A673 (cell line): ENCODE data around the gene AKIP1. TPM values are rescaled to one million over a fixed set of nuclear protein-coding genes. Genes with fewer than 3 reads are reported as not detected.

Experiments used
- BruUV-seq: library from RNA; stranded (reverse); fragments of 400-500 nt; replicated peaks from 2 replicates; lab custom pipeline; 2021; lab: Mats Ljungman, UMichigan
- CTCF ChIA-PET: fragments of 300-600 bp; sonication (Branson Sonifier 250); formaldehyde crosslinking; loops from one replicate; lab custom pipeline; 2022; ENCODE audit warnings: antibody characterized with exemption; lab: Charles Lee
- POLR2A ChIA-PET: fragments of 300-600 bp; sonication (Branson Sonifier 250); formaldehyde crosslinking; loops from one replicate; lab custom pipeline; 2022; ENCODE audit warnings: antibody characterized with exemption; ENCODE audit not compliant: low non-redundant PET; lab: Charles Lee
- DNase-seq: peaks from one replicate; pipeline ENCODE4 v3.0.0-alpha.2; 2015; ENCODE audit warnings: low spot score
- H3K27ac ChIP-seq: fragments of 200-600 bp; sonication (generic); 2 replicates; pipeline ENCODE4 v1.5.1; 2016; ENCODE audit warnings: mixed run types, low read depth, mild to moderate bottlenecking, mixed read lengths, antibody characterized with exemption, low read length; ENCODE audit not compliant: poor library complexity, severe bottlenecking
- H3K27me3 ChIP-seq: fragments of 200-600 bp; sonication (generic); replicated peaks from 2 replicates; pipeline ENCODE4 v1.6.1; 2017; ENCODE audit warnings: mixed run types, low read depth, mild to moderate bottlenecking, mixed read lengths, antibody characterized with exemption, low read length; ENCODE audit not compliant: insufficient read depth, poor library complexity
- H3K36me3 ChIP-seq: fragments of 200-600 bp; sonication (generic); 2 replicates; pipeline ENCODE4 v1.6.1; 2016; ENCODE audit warnings: mixed run types, mild to moderate bottlenecking, mixed read lengths, antibody characterized with exemption, low read length; ENCODE audit not compliant: insufficient read depth, poor library complexity, severe bottlenecking
- H3K4me1 ChIP-seq: fragments of 200-600 bp; sonication (generic); 2 replicates; pipeline ENCODE4 v1.6.1; 2017; ENCODE audit warnings: mixed run types, mild to moderate bottlenecking, mixed read lengths, antibody characterized with exemption, low read length; ENCODE audit not compliant: insufficient read depth, poor library complexity, severe bottlenecking
- H3K4me3 ChIP-seq: fragments of 200-600 bp; sonication (generic); 2 replicates; pipeline ENCODE4 v1.5.1; 2016; ENCODE audit warnings: low read depth, mixed run types, mild to moderate bottlenecking, mixed read lengths, low read length; ENCODE audit not compliant: poor library complexity, severe bottlenecking
- H3K9me3 ChIP-seq: fragments of 200-600 bp; sonication (generic); 2 replicates; pipeline ENCODE4 v1.6.1; 2016; ENCODE audit warnings: mixed run types, low read depth, mild to moderate bottlenecking, mixed read lengths, antibody characterized with exemption, low read length; ENCODE audit not compliant: poor library complexity, severe bottlenecking
- CTCF ChIP-seq: fragments of 300-800, 200-600 bp; sonication (generic); conservative IDR thresholded peaks from 2 replicates; pipeline ENCODE4 v1.5.1; 2017; ENCODE audit warnings: low read depth, mild to moderate bottlenecking, antibody characterized with exemption, low read length, moderate library complexity, mixed read lengths
- EZH2 ChIP-seq: fragments of 200-600 bp; sonication (generic); IDR thresholded peaks from 2 replicates; pipeline ENCODE4 v1.6.1; 2017; ENCODE audit warnings: borderline replicate concordance, low read depth, mild to moderate bottlenecking, mixed read lengths, antibody characterized with exemption, low read length; ENCODE audit not compliant: poor library complexity, severe bottlenecking
- intact Hi-C: fragments of 100-400 bp; cut with micrococcal nuclease; formaldehyde crosslinking; loops from one replicate; pipeline ENCODE4 v1.10.0; 2022; ENCODE audit not compliant: unreplicated experiment
- total RNA-seq: library from RNA; stranded (reverse); gene quantifications from 2 replicates; pipeline ENCODE4 v1.2.3, GENCODE V29; 2021

AKIP1 gene
- total RNA-seq, 1 experiment from 2014 or later: 26.7 TPM

GRCh38 chr11:8914661-8915018 is 3.7 kb downstream of the AKIP1 start:
- no peak overlapping the region for H3K4me3 ChIP-seq
- no peaks in the 10 kb centered on the region for H3K9me3 ChIP-seq
- peaks cover 22% of the 10 kb centered on the region for H3K36me3 ChIP-seq
- H3K4me1 ChIP-seq: peaks cover 20% of the 10 kb centered on the region
- DNase-seq: no peak
- no peak for TF ChIP-seq EZH2
- TF ChIP-seq CTCF: no peak
- intact Hi-C loops: loop anchor here (1.0 to 5.0 kb wide), 4 partner anchors 45 to 227 kb away; a partner anchor contains a TSS
- H3K27ac ChIP-seq: no peak overlapping the region
- CTCF ChIA-PET: interaction anchor here (0.6 to 1.4 kb wide), 2 partner anchors 45 to 80 kb away, joined by 6 to 8 read pairs; no protein-coding TSS in a partner anchor
- no peaks in the 10 kb centered on the region for H3K27me3 ChIP-seq
- POLR2A ChIA-PET: no interaction called here
- no TSS peak for BruUV-seq

- BruUV-seq: no TSS peak
- POLR2A ChIA-PET: no interaction called here
- CTCF ChIA-PET: interaction anchor here (1.6 kb wide), 1 partner anchor 42 kb away, joined by 5 read pairs; no protein-coding TSS in a partner anchor
- H3K36me3 ChIP-seq: peaks cover 27% of the 10 kb centered on the region
- no peak for TF ChIP-seq CTCF
- no peak for TF ChIP-seq EZH2
- intact Hi-C loops: no loop called here
- peak overlapping the region; percentile 62 for H3K27ac ChIP-seq
- peak; percentile 62 for DNase-seq
- H3K9me3 ChIP-seq: no peaks in the 10 kb centered on the region
- no peak overlapping the region for H3K4me3 ChIP-seq
- H3K27me3 ChIP-seq: no peaks in the 10 kb centered on the region
- H3K4me1 ChIP-seq: peaks cover 20% of the 10 kb centered on the region
These were observed 6.3 kb downstream of the AKIP1 start for GRCh38 chr11:8917157-8917825.

- DNase-seq: no peak
- no TSS peak for BruUV-seq
- H3K4me3 ChIP-seq: no peak overlapping the region
- H3K4me1 ChIP-seq: no peaks in the 10 kb centered on the region
- TF ChIP-seq CTCF (no peak), EZH2 (no peak)
- ChIA-PET CTCF (interaction anchor here (0.5 kb wide), 1 partner anchor 118 kb away, joined by 4 read pairs; no protein-coding TSS in a partner anchor), POLR2A (no interaction called here)
- peaks cover 21% of the 10 kb centered on the region for H3K36me3 ChIP-seq
- H3K27me3 ChIP-seq: no peaks in the 10 kb centered on the region
- intact Hi-C loops: no loop called here
- H3K27ac ChIP-seq: no peak overlapping the region
- no peaks in the 10 kb centered on the region for H3K9me3 ChIP-seq
These were observed 11.7 kb downstream of the AKIP1 start for GRCh38 chr11:8922691-8923090.
